Left lung (tissue), 10 donors: Measurements from ENCODE around the gene TAL1. TPM values are rescaled to one million over a fixed set of nuclear protein-coding genes. Genes with fewer than 3 reads are reported as not detected.

Experiments
- ATAC-seq: fragments of 200-7000 bp; cut with Tn5 transposase; one replicate; pipeline ENCODE4 v1.9.1; 2020; ENCODE audit warnings: moderate library complexity
- DNase-seq, 4 donors: peaks; one replicate each; pipeline ENCODE4 v3.0.0-alpha.2; 2013 to 2020
- H3K27ac ChIP-seq, 2 donors: fragments of 200-600 bp; sonication (generic) in 1 of 2; one replicate each; pipeline versions ENCODE4 v1.5.0 to v1.8.0; 2020 to 2021
- H3K27me3 ChIP-seq, 2 donors: fragments of 200-600 bp; sonication (generic) in 1 of 2; one replicate each; pipeline versions ENCODE4 v1.5.0 to v1.8.0; 2020 to 2021
- H3K36me3 ChIP-seq, 2 donors: fragments of 200-600 bp; sonication (generic) in 1 of 2; one replicate each; pipeline versions ENCODE4 v1.5.0 to v1.8.0; 2020 to 2021
- H3K4me1 ChIP-seq, 2 donors: fragments of 200-600 bp; one replicate each; pipeline ENCODE4 v1.8.0; 2021
- H3K4me3 ChIP-seq, 2 donors: fragments of 200-600 bp; sonication (generic) in 1 of 2; one replicate each; pipeline versions ENCODE4 v1.5.0 to v1.8.0; 2020 to 2021; ENCODE audit warnings: mild to moderate bottlenecking in 1 of 2
- H3K9me3 ChIP-seq, 2 donors: fragments of 200-600 bp; sonication (generic) in 1 of 2; one replicate each; pipeline versions ENCODE4 v1.5.0 to v1.8.0; 2020 to 2021
- intact Hi-C, 2 donors: fragments of 100-400 bp; cut with DNase I; formaldehyde crosslinking; loops; one replicate each; pipeline versions ENCODE4 v1.11.2 to v1.14.2; 2022
- polyA plus RNA-seq, 6 donors: library from polyadenylated mRNA; unstranded; fragments of 120-200 nt; gene quantifications; one replicate each; pipeline ENCODE4 v1.2.1, GENCODE V29; 2013; ENCODE audit not compliant: insufficient read length in 6 of 6
- total RNA-seq, 2 donors: library from RNA; stranded (reverse); fragmentation: NEBNext Ultra II Directional; extraction: Animal tissue kit (Norgen Biotek cat#: 25700); gene quantifications; one replicate each; pipeline ENCODE4 v1.2.1, GENCODE V29; 2021
- TF ChIP-seq, protein P1 (sequence below), 2 donors: fragments of 200-600 bp; sonication (generic) in 1 of 2; IDR thresholded peaks; one replicate each; pipeline versions ENCODE4 v1.5.0 to v1.8.0; 2021; ENCODE audit warnings: antibody characterized with exemption in 2 of 2
- donor health status: DM: no; HTN: yes; CAD: no.
- donor health status: DM: no; HTN: no; CAD: no.

TAL1 gene
- total and polyA plus RNA-seq, 8 donors = 8.4 to 13.3 (median 9.5) TPM

DNA sequence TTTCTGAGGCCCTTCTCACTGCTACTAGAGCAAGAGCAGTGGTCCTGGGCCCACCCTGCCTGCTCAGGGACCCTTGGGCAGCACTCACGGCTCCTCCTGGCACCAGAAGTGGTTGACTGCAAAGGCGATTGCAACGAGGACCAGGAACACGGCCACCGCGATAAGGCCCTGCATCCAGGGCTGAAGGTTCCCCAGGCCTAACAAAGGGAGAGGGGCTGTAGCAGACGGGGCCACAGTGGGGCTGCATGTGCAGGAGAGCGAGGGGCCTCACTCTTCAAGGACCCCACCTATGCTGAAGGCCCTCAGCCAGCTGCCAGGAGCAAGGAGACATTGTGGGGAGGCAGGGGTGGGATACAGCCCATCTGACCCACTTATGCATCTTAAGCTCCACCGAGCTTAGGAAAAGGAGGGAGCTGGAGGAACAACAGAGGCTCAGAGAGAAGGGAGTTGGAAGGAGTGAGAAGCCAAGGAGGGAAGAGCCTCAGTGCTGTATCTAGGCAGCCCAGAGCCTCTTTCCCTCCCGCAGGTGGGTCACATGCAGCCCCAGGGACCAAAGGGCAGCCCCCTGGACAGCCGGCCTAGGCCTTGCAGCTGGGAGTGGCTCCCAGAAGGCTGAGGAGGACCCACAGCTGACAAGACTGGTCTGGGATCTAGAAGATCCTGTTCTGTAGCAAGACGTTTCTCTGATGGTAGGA lies 44.6 kb downstream of the TAL1 start:
- no peak for ATAC-seq

DNA sequence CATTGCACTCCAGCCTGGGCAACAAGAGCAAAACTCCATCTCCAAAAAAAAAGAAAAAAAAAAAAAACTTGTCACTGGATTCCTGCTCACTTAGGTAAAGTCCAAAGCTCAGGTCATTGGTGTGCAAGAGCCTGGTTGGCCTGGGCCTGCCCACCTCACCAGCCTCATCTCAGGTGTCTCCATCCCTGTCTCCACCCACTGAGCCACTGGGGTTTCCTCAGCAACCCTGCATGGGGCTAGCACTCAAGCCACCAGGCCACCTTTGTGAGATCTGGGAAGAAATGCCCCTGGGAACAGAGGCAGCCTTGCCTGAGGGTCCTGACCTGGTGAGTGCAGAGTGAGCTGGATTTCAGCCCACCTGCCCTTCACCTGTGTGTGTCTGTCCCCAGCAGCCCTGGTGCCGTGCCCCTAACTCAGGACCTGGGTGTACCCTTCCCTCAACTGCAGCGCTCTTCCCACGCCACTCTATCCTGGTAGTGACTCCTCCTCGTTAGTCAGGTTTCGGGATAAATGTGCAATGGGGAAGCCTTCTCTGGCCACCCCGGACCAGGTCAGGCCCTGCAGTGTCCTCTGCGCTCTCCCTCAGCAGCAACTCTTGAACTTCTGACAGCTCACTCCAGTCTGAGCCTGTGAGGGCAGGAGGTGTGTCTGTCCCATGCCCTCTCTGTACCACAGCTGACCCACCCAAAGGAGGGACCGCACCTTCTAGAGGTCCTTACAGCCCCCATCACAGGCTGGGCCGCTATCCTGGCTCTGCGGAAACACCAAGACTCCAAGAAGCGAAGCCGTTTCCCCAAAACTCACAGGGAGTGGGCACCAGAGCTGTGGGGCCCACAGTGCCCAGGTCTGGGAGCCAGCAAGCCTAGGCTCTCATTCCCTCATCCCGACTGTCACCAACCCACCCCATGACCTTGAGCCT lies 45.5 kb downstream of the TAL1 start:
- Histone ChIP-seq H3K27ac (no peak overlapping the region), H3K4me1 (peaks cover 0 to 10% of the 10 kb centered on the region in 2 donors), H3K9me3 (no peaks in the 10 kb centered on the region), H3K27me3 (peaks cover 0 to 3% of the 10 kb centered on the region in 2 donors), H3K4me3 (no peak overlapping the region), H3K36me3 (no peaks in the 10 kb centered on the region)
- DNase-seq = no peak
- intact Hi-C loops = loop anchor here in 1 of 2 donors (10.0 kb wide), 1 partner anchor 248 kb away; the partner anchor contains the start of gene FOXD2
- TF ChIP-seq, protein P1, sequence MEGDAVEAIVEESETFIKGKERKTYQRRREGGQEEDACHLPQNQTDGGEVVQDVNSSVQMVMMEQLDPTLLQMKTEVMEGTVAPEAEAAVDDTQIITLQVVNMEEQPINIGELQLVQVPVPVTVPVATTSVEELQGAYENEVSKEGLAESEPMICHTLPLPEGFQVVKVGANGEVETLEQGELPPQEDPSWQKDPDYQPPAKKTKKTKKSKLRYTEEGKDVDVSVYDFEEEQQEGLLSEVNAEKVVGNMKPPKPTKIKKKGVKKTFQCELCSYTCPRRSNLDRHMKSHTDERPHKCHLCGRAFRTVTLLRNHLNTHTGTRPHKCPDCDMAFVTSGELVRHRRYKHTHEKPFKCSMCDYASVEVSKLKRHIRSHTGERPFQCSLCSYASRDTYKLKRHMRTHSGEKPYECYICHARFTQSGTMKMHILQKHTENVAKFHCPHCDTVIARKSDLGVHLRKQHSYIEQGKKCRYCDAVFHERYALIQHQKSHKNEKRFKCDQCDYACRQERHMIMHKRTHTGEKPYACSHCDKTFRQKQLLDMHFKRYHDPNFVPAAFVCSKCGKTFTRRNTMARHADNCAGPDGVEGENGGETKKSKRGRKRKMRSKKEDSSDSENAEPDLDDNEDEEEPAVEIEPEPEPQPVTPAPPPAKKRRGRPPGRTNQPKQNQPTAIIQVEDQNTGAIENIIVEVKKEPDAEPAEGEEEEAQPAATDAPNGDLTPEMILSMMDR (IDR thresholded peaks at IDR 0.05) = no peak
- ATAC-seq = no peak

More for the DNA sequence above, 44.6 kb downstream of the TAL1 start:
- H3K27ac ChIP-seq = no peak overlapping the region
- no peaks in the 10 kb centered on the region for H3K36me3 ChIP-seq
- DNase-seq = no peak
- H3K4me3 ChIP-seq = no peak overlapping the region
- H3K9me3 ChIP-seq = no peaks in the 10 kb centered on the region
- TF ChIP-seq, protein P1 (IDR thresholded peaks at IDR 0.05) = no peak
- H3K27me3 ChIP-seq = no peaks in the 10 kb centered on the region
- intact Hi-C loops = loop anchor here in 1 of 2 donors (10.0 kb wide), 1 partner anchor 247 kb away; the partner anchor contains the start of gene FOXD2
- peaks cover 0 to 19% of the 10 kb centered on the region in 2 donors for H3K4me1 ChIP-seq

DNA sequence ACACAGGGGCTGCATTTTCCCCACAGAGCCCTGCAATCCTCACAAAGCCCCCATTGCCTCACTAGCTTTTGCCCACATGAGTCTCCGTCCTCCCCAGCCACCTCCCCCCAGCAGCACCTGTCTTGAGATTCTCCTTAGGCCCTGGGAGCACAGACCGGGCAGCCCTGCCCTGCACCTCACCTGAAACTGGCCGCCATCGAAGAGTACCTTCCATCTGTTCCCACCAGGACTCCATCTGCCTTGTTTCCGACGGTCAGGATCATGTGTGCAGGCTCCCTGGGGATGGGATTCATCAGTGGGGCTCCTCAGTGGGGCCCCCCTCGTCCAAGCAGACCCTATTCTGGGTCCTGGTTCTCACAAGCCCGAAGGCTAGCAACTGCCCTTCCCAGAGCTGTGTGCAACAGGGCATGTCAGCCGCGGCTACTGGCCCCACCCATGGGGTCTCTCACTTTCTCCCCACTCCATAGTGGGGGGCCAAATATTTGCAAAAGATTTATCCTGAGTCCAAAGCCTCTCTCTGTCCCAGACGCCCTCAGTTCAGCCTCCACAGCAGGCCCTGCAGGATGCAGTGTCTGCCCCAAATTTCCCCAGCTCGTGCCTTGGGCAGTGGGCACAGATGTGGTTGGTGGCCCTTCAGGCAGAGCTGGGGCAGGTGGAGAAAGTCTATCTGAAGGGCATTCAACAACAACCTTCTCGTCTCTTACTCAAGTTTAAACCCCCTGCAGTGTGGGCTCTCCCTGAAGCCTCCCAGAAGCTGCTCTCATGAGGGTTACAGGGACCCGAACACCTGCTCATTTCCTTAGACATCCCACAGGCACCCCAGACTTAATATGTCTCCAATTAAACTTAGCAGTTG lies 47.0 kb downstream of the TAL1 start:
- TF ChIP-seq, protein P1 (IDR thresholded peaks at IDR 0.05) = no peak
- Histone ChIP-seq H3K36me3 (no peaks in the 10 kb centered on the region), H3K9me3 (no peaks in the 10 kb centered on the region), H3K4me3 (no peak overlapping the region), H3K27me3 (peaks cover 0 to 11% of the 10 kb centered on the region in 2 donors), H3K4me1 (peaks cover 0 to 4% of the 10 kb centered on the region in 2 donors), H3K27ac (no peak overlapping the region)
- intact Hi-C loops = loop anchor here in 1 of 2 donors (10.0 kb wide), 1 partner anchor 250 kb away; the partner anchor contains the start of gene FOXD2
- DNase-seq (no peak), ATAC-seq (no peak)

DNA sequence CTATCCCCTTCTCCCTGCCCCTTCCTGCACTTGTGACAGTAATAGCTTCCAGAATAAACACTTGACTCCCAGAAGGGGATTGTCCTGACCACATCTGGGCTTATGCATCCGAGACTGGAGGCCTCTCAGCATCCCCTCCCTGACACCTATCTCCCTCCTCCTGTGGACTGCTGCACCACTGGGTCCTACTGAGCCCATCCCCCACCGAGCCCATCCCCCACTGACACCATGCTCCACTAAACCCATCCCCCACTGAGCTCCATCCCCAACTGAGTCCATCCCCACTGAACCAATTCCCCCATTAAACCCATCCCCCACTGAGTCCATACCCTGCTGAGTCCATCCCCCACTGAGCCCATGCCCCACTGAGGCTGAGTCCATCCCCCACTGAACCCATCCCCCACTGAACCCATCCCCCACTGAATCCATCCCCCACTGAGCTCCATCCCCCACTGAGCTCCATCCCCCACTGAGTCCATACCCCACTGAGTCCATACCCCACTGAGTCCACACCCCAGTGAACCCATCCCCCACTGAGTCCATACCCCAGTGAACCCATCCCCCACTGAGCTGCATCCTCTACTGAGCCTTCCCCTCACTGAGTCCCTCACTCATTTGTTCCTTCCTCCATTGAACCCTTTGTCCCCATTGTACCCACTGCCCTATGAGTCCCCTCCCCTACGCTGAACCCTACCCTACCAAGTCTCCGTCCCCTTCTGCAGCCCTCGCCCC lies 47.8 kb downstream of the TAL1 start:
- H3K36me3 ChIP-seq = no peaks in the 10 kb centered on the region
- TF ChIP-seq, protein P1 (IDR thresholded peaks at IDR 0.05) = no peak
- no peak for DNase-seq
- H3K9me3 ChIP-seq = no peaks in the 10 kb centered on the region
- no peak for ATAC-seq
- H3K27ac ChIP-seq = no peak overlapping the region
- H3K27me3 ChIP-seq = peaks cover 0 to 15% of the 10 kb centered on the region in 2 donors
- no peak overlapping the region for H3K4me3 ChIP-seq
- H3K4me1 ChIP-seq = peaks cover 0 to 11% of the 10 kb centered on the region in 2 donors
- intact Hi-C loops = loop anchor here in 1 of 2 donors (10.0 kb wide), 1 partner anchor 251 kb away; the partner anchor contains the start of gene FOXD2
